Myocyte (in vitro differentiated cells): Measurements from ENCODE around the gene ZC2HC1C. TPM values are rescaled to one million over a fixed set of nuclear protein-coding genes. Genes with fewer than 3 reads are reported as not detected.

Experiments
- total RNA-seq: library from RNA; depleted of rRNA; stranded (reverse); fragments of >200 nt; gene quantifications from 2 replicates; pipeline ENCODE4 v1.2.3, GENCODE V29; 2014

Gene ZC2HC1C
- total RNA-seq, 1 donor from 2014 or later, result 1.6 TPM

Other genes starting within 250 kb of the ZC2HC1C start
- not detected in 2 replicates for gene PROX2, start 193.5 kb upstream of the ZC2HC1C start, total RNA-seq
- 38.7 and 39.3 TPM in 2 replicates for gene DLST, start 187.7 kb upstream of the ZC2HC1C start, total RNA-seq
- gene RPS6KL1, start 146.4 kb upstream of the ZC2HC1C start, total RNA-seq, result 17.1 and 23.6 TPM in 2 replicates
- 12.0 and 19.8 TPM in 2 replicates for gene PGF, start 114.0 kb upstream of the ZC2HC1C start, total RNA-seq
- 47.8 and 65.1 TPM in 2 replicates for gene EIF2B2, start 66.7 kb upstream of the ZC2HC1C start, total RNA-seq
- 33.8 and 37.9 TPM in 2 replicates for gene MLH3, start 18.2 kb upstream of the ZC2HC1C start, total RNA-seq
- gene ACYP1, start 5.6 kb upstream of the ZC2HC1C start, total RNA-seq, result 11.1 and 18.8 TPM in 2 replicates
- gene NEK9, start 57.4 kb downstream of the ZC2HC1C start, total RNA-seq, result 46.5 and 51.7 TPM in 2 replicates
- gene TMED10, start 107.0 kb downstream of the ZC2HC1C start, total RNA-seq, result 309 and 398 TPM in 2 replicates
- 22.7 and 26.5 TPM in 2 replicates for gene FOS, start 209.2 kb downstream of the ZC2HC1C start, total RNA-seq